GM19328 (cell line): ENCODE measurements around the gene MYCL.
A peak's percentile ranks its signal among the peaks of the same experiment; 100 is the strongest.

ENCODE experiments used
- ATAC-seq: cut with Tn5 transposase; IDR thresholded peaks from one replicate; pipeline ENCODE4 v1.9.1; 2021; ENCODE audit warnings: mild to moderate bottlenecking, moderate library complexity; ENCODE audit not compliant: unreplicated experiment

The MYCL gene

GRCh38 chr1:39901714-39902459, at the start of gene MYCL:
Gene MYCL (minus strand): TSS chr1:39901917. CDS start chr1:39901434, 483 bp downstream.
- ATAC-seq = peak; percentile 68

- no peak for ATAC-seq
Measured at GRCh38 chr1:39949891-39950290, 48.2 kb upstream of the MYCL start.

- no peak for ATAC-seq
Measured at GRCh38 chr1:39947260-39947659, 45.5 kb upstream of the MYCL start.

GRCh38 chr1:39946216-39946615, 44.5 kb upstream of the MYCL start:
- no peak for ATAC-seq

- no peak for ATAC-seq
Measured at GRCh38 chr1:39944410-39945112, 42.8 kb upstream of the MYCL start.

GRCh38 chr1:39943471-39944290, 42.0 kb upstream of the MYCL start:
- ATAC-seq = no peak

GRCh38 chr1:39940980-39941871, 39.5 kb upstream of the MYCL start:
- ATAC-seq = no peak

- no peak for ATAC-seq
Measured at GRCh38 chr1:39940253-39940652, 38.5 kb upstream of the MYCL start.

- no peak for ATAC-seq
Measured at GRCh38 chr1:39938856-39939255, 37.1 kb upstream of the MYCL start.

GRCh38 chr1:39936724-39937491, 35.2 kb upstream of the MYCL start:
- ATAC-seq = no peak

GRCh38 chr1:39933956-39934941, 32.5 kb upstream of the MYCL start:
- no peak for ATAC-seq

GRCh38 chr1:39928809-39929587, 27.3 kb upstream of the MYCL start:
- ATAC-seq = no peak

GRCh38 chr1:39927538-39927937, 25.8 kb upstream of the MYCL start:
- ATAC-seq = no peak

GRCh38 chr1:39926820-39927219, 25.1 kb upstream of the MYCL start:
- no peak for ATAC-seq

GRCh38 chr1:39926343-39926793, 24.7 kb upstream of the MYCL start:
- no peak for ATAC-seq

- ATAC-seq = no peak
Measured at GRCh38 chr1:39925721-39926342, 24.1 kb upstream of the MYCL start.

- ATAC-seq = no peak
Measured at GRCh38 chr1:39922251-39922688, 20.6 kb upstream of the MYCL start.
